ENCODE measurements around the gene VEGFB.

The VEGFB gene

DNA sequence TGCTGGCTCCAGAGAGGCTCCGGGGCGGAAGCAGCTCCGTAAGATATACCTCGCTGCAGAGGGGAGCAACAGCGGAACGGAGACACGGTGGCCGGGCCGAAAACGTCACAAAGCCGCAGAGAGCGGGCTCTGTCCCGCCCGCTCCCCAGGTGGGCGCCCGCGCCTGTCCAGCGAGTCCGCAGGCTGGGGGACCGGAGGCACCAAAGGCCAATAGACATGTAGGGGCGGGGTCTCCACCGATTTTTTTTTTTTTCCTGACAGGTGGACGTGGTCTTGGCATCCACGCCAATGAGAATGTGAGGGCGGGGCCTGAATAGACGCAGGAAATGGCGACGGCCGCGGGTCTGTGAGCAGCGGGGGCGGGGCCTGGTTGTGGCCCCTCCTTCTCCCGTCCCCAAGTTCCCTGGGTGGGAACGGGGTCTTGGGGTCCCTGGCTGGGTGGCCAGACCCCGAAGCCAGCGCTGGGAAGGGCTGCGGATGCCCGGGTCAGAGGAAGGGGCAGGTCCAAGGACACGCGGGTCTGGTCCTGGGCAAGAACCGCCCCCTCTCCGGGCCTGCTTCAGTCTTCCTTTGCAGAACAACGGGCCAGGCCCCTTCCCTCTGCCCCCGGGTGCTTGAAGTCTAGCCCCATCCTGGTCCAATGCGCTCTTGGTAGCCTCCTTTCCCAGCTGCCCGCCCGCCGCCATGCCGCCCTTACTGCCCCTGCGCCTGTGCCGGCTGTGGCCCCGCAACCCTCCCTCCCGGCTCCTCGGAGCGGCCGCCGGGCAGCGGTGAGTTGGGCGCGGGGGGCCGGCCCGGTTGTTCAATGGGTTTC lies 4.0 kb upstream of the VEGFB start, which contains the start of gene DNAJC4:
Gene DNAJC4 (plus strand): TSS at position 378 of the 814 bp plus-strand sequence. CDS start 307 bp downstream, at position 685.
- peak within 1 kb of the TSS; percentile 61 for H3K4me3 ChIP-seq (ENCODE audit: low read depth, low read length)

DNA sequence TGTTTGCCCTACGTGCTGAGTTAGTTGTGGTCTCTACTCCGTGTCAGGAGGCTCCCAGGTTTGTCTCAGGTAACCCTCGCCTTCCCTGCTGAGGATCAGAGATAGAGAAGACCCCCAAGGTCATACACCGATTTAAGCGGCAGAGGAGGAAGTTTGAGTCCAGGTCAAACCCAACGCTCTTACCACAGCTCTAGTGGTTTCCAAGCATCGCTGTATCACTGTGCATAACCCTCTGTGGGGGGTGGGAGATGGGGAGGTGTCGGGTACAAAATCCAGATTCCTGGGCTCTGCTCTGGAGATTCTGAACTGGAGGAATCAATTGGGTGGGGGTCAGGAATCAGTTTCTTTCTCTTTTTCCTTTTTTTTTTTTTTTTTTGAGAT lies 3.4 kb upstream of the VEGFB start:
- H3K4me3 ChIP-seq (ENCODE audit: low read depth, low read length): peak overlapping the region; percentile 61

DNA sequence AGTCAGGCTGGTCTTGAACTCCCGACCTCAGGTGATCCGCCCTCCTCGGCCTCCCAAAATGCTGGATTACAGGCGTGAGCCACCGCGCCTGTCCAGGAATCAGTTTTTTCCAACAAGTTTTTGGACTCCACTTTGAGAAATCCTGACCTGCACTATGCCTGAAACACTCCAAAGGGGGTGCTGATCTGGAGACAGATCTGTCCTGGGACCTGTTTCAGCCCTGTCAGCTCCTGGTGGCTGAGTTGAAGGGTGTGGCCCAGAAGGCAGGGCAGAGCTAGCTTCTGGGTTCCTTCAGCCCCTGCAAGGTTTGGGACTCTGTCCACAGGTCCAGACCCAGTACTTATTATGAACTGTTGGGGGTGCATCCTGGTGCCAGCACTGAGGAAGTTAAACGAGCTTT lies 2.8 kb upstream of the VEGFB start:
- H3K4me3 ChIP-seq (ENCODE audit: low read depth, low read length): no peak overlapping the region

DNA sequence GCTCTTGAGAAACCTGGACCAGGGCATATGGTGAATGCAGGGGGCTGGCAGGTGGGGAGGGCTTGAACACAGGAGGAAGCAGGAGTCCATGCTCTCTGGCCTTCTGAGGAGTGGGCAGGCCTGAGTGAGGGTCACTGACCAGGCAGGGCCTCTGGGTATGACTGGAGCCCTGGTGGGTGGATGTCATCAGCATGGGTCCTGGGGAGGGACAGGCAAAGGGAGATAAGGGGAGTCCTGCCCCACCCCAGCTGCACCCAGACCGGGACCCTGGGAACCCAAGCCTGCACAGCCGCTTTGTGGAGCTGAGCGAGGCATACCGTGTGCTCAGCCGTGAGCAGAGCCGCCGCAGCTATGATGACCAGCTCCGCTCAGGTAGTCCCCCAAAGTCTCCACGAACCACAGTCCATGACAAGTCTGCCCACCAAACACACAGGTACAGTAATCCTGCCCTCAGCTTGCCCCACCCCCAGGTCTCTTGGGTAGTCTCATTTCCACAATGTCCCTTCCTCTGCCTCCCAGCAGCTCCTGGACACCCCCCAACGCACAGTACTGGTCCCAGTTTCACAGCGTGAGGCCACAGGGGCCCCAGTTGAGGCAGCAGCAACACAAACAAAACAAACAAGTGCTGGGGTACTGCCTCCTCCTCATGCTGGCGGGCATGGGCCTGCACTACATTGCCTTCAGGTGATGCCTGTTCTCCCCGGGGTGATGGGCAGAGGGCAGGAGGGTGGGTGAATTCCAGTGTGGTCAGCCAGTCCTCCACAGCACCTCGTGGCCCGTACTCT lies 2.0 kb upstream of the VEGFB start:
- no peak overlapping the region for H3K4me3 ChIP-seq (ENCODE audit: low read depth, low read length)

DNA sequence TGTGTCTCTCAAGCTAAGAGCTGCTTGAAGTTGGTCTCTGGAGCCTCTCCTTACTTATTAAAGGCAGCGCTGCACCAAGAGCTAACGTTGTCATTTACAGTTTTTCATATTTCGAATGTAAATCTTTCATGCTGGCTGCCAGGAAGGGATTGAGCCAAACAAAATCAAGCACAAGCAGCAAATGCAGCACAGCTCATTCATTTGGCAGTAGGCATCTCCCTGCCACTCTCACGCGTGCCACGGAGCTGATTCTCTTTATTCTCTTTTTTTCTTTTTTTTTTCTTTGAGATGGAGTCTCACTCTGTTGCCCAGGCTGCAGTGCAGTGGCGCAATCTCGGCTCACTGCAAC lies 1.4 kb upstream of the VEGFB start:
- H3K4me3 ChIP-seq (ENCODE audit: low read depth, low read length): no peak overlapping the region

DNA sequence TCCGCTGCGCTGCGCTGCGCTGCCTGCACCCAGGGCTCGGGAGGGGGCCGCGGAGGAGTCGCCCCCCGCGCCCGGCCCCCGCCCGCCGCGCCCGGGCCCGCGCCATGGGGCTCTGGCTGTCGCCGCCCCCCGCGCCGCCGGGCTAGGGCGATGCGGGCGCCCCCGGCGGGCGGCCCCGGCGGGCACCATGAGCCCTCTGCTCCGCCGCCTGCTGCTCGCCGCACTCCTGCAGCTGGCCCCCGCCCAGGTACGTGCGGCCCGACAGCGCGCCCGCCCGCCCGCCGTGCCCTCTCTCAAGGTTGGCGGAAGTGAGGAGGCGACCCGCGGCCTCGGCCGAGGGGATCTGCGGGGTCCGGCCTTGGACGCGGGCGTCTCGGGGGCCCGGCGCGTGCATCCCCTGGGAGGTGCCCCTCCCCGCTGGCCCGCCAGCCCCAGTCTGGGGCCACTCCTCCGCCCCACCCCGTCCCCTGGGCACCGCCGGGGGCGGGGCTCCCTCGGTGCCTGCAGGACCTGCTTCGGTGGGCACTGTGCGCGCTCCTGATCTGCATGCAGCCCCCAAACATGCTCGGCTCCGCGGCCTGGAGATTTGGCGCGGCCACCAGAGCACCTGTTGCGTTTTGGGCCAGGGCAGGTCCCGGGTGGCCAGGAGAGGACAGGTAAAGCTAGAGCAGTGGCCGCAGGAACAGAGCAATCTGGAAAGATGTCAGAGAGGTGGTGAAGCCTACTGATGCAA lies 429 bp downstream of the VEGFB start:
- H3K4me3 ChIP-seq (ENCODE audit: low read depth, low read length): peak overlapping the region; percentile 29

DNA sequence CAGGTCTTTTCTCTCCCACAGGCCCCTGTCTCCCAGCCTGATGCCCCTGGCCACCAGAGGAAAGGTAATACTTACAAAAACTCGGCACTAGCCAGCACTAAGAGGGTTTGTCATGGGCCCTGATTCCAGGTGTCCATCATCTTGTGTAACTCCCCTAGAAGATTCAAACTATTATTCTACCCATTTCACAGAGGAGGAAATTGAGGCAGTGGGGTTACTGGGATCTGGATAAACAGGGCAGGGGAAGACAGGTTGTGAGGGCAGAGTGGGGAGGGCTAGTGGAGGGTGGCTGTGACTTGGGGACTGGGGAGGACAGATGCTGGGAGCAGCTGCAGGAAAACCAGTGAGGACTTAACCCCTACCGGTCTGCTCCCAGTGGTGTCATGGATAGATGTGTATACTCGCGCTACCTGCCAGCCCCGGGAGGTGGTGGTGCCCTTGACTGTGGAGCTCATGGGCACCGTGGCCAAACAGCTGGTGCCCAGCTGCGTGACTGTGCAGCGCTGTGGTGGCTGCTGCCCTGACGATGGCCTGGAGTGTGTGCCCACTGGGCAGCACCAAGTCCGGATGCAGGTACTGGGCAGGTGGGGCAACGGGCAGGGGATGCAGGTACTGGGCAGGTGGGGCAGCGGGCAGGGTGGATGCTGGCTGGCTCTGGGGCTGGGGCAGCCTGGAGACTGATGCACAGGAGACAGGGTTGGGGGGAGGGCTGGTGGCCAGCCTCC lies 1.2 kb downstream of the VEGFB start:
- peak overlapping the region; percentile 29 for H3K4me3 ChIP-seq (ENCODE audit: low read depth, low read length)

DNA sequence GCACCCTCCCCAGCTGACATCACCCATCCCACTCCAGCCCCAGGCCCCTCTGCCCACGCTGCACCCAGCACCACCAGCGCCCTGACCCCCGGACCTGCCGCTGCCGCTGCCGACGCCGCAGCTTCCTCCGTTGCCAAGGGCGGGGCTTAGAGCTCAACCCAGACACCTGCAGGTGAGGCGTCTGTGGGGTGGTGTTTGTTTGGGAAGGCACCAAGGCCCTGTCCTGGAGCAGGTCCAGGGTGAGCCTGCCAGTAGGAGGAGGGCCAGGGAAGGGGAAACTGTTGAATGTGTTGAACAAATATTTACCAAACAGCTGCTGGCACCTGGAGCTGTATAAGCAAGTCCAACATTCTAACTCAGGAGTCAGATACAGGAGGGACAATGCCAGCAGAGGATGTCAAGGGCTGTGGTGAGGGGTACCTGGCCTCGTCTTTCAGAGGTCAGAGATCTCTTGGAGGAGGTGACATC lies 3.1 kb downstream of the VEGFB start:
- no peak overlapping the region for H3K4me3 ChIP-seq (ENCODE audit: low read depth, low read length)

DNA sequence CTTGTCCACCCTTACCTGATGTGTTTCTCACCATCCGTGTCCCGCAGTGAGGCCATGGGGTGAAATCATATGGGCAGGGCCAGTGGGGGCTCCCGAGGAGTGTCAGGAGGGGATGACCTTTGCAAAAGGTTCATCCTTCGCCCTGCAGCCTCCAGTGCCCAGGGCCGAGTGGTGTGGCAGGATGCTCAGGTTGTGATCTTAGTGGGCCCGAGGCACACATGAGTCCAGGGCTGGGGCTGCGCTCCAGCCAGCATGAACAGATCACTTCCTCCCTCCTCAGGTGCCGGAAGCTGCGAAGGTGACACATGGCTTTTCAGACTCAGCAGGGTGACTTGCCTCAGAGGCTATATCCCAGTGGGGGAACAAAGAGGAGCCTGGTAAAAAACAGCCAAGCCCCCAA lies 3.7 kb downstream of the VEGFB start:
- no peak overlapping the region for H3K4me3 ChIP-seq (ENCODE audit: low read depth, low read length)

DNA sequence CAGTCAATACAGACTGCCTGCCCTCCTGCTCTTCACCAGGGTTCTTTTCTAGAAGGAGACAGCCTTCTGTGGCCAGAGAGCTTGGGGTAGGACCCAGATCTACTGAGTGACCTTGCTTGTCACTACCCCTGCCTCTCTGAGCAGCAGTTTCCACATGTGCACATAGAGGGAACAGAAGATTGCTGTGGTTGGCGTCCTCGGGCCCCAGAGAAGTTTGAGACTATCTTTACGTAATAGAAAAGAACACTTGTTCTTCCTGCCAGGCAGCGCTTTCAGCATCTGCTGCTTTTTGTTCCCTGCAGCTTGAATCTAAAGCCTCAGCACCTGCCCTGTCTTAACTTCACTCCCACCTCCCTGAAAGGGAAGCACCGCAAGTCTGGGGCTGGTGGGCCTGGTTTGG lies 4.6 kb downstream of the VEGFB start:
- H3K4me3 ChIP-seq (ENCODE audit: low read depth, low read length): no peak overlapping the region

DNA sequence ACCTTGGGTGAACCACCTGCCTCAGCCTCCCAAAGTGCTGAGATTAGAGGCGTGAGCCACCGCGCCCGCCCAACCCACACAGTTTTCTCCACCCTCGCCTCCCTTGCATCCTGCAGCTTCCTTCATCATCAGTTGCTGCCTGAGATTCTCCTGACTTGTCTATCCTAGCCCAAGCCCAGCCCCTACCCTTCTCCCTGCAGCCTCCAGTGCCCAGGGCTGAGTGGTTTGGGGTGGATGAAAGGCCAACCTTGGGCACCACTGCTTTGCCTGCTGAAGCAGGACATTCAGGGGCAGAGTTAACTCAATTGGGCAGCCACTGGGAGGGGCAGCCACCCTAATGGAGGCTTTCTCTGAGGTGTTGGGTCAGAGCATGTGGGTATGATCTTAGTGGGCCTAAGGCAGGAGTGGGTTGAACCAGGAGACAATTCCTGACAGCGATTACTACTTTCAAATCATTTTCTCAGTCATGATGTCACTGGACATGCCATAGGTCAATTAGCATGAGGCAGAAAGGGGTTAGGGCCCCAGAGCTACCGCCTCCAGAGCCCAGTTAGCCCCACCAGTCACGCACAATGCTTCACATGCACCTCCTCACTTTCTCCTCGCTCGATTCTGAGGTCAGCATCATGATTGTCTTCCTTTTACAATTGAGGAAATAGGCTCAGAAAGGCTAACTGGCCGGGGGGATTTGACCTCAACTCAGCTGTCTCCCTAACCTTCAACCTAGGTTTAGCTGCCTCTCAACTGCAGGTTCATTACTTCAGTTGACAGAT lies 5.5 kb downstream of the VEGFB start:
- peak overlapping the region; percentile 82 for H3K4me3 ChIP-seq (ENCODE audit: low read depth, low read length)

DNA sequence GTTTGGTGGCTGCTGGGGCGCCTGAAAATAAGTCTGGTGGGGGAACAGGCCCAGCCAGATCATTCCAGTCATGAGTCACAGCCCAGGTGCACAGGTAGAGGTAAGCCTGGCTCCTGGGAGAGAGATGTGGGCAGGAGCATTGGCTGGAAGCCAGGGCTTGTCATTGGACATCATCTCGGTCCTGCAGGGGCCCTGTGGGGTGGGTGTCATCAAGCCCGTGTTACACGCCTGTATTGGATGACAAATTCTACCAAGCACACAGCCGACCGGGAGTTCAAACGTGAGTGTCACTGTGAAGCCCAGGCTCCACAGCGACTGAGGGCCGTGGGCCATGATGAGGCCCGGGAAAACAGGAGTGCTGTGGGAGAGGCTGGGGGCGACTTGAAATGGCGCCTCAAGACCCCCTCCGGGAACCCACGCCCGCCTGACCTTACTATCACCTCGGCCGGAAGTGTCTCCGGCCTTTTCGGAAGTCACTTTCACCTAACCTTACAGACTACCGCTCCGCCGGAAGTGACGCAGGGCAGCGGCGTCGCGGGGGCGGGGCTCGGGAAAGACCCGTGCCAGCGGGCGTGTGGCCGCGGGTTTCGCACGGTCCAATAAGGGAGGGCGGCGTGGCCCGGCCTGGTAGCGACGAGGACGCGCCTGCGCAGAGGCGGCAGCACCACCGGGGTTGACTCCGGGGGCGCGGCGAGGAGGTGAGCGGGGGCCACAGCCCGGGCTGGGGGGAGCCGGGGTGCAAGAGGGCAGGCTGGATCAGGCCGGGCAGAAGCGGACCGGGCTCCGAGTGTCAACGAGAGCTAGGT lies 6.3 kb downstream of the VEGFB start, which contains the start of gene FKBP2:
Gene FKBP2 (plus strand): TSS at position 661 of the 806 bp plus-strand sequence. CDS start 1,293 bp downstream, outside the sequence.
- peak within 1 kb of the TSS; percentile 82 for H3K4me3 ChIP-seq (ENCODE audit: low read depth, low read length)

DNA sequence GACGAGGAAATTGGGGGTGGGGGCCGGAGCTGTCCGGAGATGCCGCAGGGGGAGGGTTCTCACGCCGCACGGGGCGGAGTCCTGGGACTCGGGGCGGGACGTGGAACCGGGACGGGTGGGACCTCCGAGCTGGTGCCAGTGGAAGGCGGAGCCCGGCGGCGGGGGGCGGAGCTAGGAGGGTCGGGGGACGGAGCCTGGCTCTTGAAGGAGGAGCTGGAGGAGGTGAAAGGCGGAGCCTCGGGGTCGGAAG lies 6.8 kb downstream of the VEGFB start:
- peak overlapping the region; percentile 82 for H3K4me3 ChIP-seq (ENCODE audit: low read depth, low read length)

DNA sequence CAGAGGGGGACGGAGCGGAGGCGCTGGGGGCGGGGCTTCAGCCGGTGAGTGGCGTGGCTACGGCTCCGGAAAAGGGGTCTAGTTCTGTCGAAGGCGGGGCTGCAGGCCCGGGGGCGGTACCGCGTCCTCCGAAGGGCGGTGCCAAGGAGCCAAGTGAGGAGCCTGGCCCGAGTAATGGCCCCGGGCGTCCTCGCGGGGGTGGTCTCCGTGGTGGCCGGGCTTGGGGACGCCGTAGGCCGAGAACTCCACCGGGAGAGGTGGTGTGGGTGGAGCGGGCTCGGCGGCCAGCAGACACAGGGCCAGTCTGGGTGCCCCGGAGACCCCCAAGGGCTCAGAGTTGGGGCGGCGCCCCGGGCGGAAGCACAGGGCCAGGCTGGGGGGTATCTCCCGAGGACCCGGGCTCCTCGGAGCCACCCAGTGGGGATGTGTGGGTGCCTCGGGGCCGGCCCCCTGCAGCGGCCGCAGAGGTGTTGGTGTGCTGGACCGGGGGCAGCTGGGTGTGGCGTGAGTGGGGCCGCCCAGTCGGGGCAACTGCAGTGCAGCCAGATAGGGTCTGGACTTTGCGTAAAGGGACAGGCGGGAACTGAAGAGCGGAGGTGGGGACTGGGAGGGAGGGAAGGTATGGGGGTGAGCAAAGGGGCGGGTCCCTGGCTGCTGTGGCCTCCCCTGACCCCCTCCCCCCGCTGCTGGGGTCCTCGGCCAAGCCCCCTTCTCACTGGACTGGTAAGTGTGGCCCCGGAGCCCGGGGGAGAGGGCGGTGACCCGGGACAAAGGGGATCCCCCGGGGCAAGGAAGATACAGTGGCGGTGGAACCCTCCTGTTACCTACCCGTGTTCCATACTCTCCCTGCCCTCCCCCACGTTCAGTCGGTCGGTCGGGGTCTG lies 7.3 kb downstream of the VEGFB start:
- H3K4me3 ChIP-seq (ENCODE audit: low read depth, low read length): peak overlapping the region; percentile 82

DNA sequence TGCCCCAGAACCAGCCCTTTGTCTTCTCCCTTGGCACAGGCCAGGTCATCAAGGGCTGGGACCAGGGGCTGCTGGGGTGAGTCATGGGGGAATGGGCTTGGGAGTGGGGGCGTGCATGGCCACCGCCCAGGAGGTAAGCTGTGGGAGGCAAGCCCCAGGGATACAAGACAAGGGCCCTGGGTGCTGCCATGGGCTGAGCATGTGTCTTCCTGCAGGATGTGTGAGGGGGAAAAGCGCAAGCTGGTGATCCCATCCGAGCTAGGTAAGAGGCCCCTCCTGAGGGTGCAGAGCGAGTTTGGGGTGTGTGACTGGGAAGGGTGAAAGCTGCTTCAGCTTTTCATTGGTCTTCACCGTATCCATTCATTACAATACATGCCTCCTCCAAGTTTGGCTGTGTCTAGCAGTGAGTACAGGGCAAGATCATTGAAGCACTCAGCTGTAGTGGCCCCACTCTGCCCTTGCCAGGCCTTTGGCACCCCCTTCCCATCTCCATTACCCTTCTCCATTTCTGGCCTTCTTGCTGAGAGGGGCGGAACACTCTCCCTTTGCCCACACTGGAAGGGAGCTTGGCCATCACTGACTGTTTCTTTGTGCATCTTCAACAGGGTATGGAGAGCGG lies 9.0 kb downstream of the VEGFB start:
- no peak overlapping the region for H3K4me3 ChIP-seq (ENCODE audit: low read depth, low read length)

DNA sequence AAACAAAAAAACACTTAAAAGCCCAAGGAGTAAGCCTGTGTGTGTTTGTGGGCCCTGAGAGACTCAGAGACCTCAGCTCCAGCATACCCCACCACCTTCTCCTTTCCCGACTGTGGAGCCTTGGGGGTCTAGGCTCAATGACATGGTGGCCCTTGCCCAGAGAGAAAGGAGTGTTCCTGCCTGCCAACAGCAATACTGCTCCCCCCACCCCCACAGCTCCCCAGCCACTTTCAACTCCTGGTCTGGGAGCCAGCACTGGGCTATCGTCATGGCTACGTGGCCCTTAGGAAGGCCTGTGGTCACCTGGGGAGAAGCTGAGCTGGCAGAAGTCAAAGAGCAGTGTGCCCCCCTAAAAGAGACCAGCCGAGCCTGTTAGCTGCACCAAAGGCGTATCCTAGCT lies 9.7 kb downstream of the VEGFB start:
- H3K4me3 ChIP-seq (ENCODE audit: low read depth, low read length): no peak overlapping the region

DNA sequence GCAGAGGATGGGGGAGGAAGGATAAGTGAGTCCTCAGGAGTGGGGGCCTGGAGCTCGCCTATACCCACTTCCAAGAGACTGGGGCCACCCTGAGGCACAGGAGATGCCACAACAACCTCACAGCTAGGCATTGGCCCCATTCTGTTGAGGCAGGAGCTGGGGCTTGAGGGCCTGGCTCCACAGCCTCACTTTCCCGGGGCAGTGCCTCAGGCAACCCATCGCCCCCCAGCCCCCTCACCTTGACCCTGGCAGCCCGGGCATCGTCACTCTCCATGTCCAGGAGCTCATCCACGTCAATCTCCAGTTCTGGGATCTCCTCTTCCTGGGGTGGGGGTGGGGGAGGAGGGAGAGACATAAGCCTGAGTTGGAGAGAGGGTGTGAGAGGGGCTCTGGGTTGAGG lies 10.6 kb downstream of the VEGFB start:
- H3K4me3 ChIP-seq (ENCODE audit: low read depth, low read length): no peak overlapping the region

DNA sequence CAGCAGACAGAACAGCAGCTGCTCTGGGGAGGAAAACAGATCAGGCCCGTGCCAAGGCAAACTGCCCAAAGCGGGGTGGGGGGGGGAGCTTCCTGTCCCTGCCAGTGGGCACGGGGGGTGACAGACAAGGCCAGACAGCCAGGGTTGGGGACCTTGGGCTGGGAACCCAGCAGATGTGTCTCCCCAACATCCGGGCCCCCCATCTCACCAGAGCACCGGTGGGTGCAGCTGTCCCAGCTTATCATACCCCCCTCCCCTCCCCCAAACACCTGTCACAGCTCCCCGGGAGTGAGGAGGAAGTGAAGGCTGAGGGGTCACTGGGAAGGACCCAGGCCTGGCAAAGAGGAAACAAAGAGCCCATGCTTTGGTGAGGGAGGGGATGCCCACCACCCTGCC lies 11.0 kb downstream of the VEGFB start:
- peak overlapping the region; percentile 97 for H3K4me3 ChIP-seq (ENCODE audit: low read depth, low read length)

Measured in iPS-11a (cell line).